H9 (cell line): Measurements from ENCODE around the gene MYBPC3. TPM values are rescaled to one million over a fixed set of nuclear protein-coding genes. Genes with fewer than 3 reads are reported as not detected.

Source experiments
- DNase-seq: peaks from one replicate; pipeline ENCODE4 v3.0.0-alpha.2; 2017
- H2AFZ ChIP-seq: one replicate; pipeline ENCODE4 v1.6.1; 2013; ENCODE audit warnings: mild to moderate bottlenecking, low read length, control low read depth, moderate library complexity
- H2AK5ac ChIP-seq: 2 replicates; pipeline ENCODE4 v1.6.1; 2013; ENCODE audit warnings: low read length, control low read depth, mixed read lengths; ENCODE audit not compliant: insufficient read length
- H2BK120ac ChIP-seq: one replicate; pipeline ENCODE4 v1.6.1; 2013; ENCODE audit warnings: low read depth, mild to moderate bottlenecking, low read length, control low read depth, inconsistent platforms; ENCODE audit not compliant: poor library complexity, severe bottlenecking
- H2BK12ac ChIP-seq: 2 replicates; pipeline ENCODE4 v1.6.1; 2013; ENCODE audit warnings: low read length, control low read depth, mixed read lengths, low read depth; ENCODE audit not compliant: insufficient read length
- H2BK15ac ChIP-seq: 2 replicates; pipeline ENCODE4 v1.6.1; 2013; ENCODE audit warnings: low read depth, low read length, control low read depth
- H2BK20ac ChIP-seq: one replicate; pipeline ENCODE4 v1.6.1; 2013; ENCODE audit warnings: low read depth, mild to moderate bottlenecking, low read length, control low read depth, inconsistent platforms; ENCODE audit not compliant: poor library complexity, severe bottlenecking
- H2BK5ac ChIP-seq: 2 replicates; pipeline ENCODE4 v1.6.1; 2013; ENCODE audit warnings: low read length, control low read depth, mixed read lengths; ENCODE audit not compliant: insufficient read length
- H3K14ac ChIP-seq: 2 replicates; pipeline ENCODE4 v1.6.1; 2013; ENCODE audit warnings: low read length, control low read depth; ENCODE audit not compliant: insufficient read depth
- H3K18ac ChIP-seq: 2 replicates; pipeline ENCODE4 v1.6.1; 2013; ENCODE audit warnings: low read depth, mild to moderate bottlenecking, mixed read lengths, low read length, control low read depth; ENCODE audit not compliant: insufficient read length
- H3K23ac ChIP-seq: 2 replicates; pipeline ENCODE4 v1.6.1; 2013; ENCODE audit warnings: low read length, control low read depth, mixed read lengths, low read depth; ENCODE audit not compliant: insufficient read length
- H3K23me2 ChIP-seq: 2 replicates; pipeline ENCODE4 v1.6.1; 2013; ENCODE audit warnings: low read depth, mild to moderate bottlenecking, mixed read lengths, low read length, control low read depth; ENCODE audit not compliant: insufficient read length, poor library complexity, severe bottlenecking
- H3K27ac ChIP-seq: 2 replicates; pipeline ENCODE4 v1.5.1; 2013; ENCODE audit warnings: low read length, control low read depth, mixed read lengths, low read depth; ENCODE audit not compliant: insufficient read length
- H3K27me3 ChIP-seq: 2 replicates; pipeline ENCODE4 v1.6.1; 2013; ENCODE audit warnings: low read length, control low read depth, inconsistent platforms; ENCODE audit not compliant: insufficient read depth
- H3K4ac ChIP-seq: 2 replicates; pipeline ENCODE4 v1.6.1; 2013; ENCODE audit warnings: low read depth, mild to moderate bottlenecking, control low read depth, inconsistent platforms, low read length, moderate library complexity
- H3K4me1 ChIP-seq: 2 replicates; pipeline ENCODE4 v1.6.1; 2013; ENCODE audit warnings: low read length, control low read depth, inconsistent platforms; ENCODE audit not compliant: insufficient read depth
- H3K4me2 ChIP-seq: 2 replicates; pipeline ENCODE4 v1.6.1; 2013; ENCODE audit warnings: low read length, control low read depth, mixed read lengths; ENCODE audit not compliant: insufficient read length, insufficient read depth
- H3K56ac ChIP-seq: 2 replicates; pipeline ENCODE4 v1.6.1; 2013; ENCODE audit warnings: low read depth, mild to moderate bottlenecking, mixed read lengths, low read length, control low read depth; ENCODE audit not compliant: insufficient read length
- H3K79me1 ChIP-seq: 2 replicates; pipeline ENCODE4 v1.6.1; 2013; ENCODE audit warnings: low read depth, mild to moderate bottlenecking, moderate library complexity, low read length, control low read depth, inconsistent platforms; ENCODE audit not compliant: insufficient read depth, poor library complexity, severe bottlenecking
- H3K79me2 ChIP-seq: 2 replicates; pipeline ENCODE4 v1.6.1; 2013; ENCODE audit warnings: low read length, control low read depth, inconsistent platforms; ENCODE audit not compliant: insufficient read depth
- H3K9ac ChIP-seq: 2 replicates; pipeline ENCODE4 v1.6.1; 2013; ENCODE audit warnings: low read length, control low read depth, mixed read lengths; ENCODE audit not compliant: insufficient read length; ENCODE audit errors: extremely low read depth
- H3K9me3 ChIP-seq: one replicate; pipeline ENCODE4 v1.6.1; 2013; ENCODE audit warnings: low read depth, low read length, inconsistent platforms; ENCODE audit not compliant: control insufficient read depth
- H3T11ph ChIP-seq: one replicate; pipeline ENCODE4 v1.6.1; 2013; ENCODE audit warnings: mild to moderate bottlenecking, low read length, control low read depth, inconsistent platforms
- H4K20me1 ChIP-seq: one replicate; pipeline ENCODE4 v1.6.1; 2013; ENCODE audit not compliant: control insufficient read depth, insufficient read length, insufficient read depth
- H4K5ac ChIP-seq: 2 replicates; pipeline ENCODE4 v1.6.1; 2013; ENCODE audit warnings: low read depth, mild to moderate bottlenecking, mixed read lengths, low read length, control low read depth; ENCODE audit not compliant: insufficient read length
- H4K8ac ChIP-seq: replicated peaks from 2 replicates; pipeline ENCODE4 v1.6.1; 2013; ENCODE audit warnings: low read length, control low read depth, mixed read lengths, low read depth; ENCODE audit not compliant: insufficient read length
- H4K91ac ChIP-seq: 2 replicates; pipeline ENCODE4 v1.6.1; 2013; ENCODE audit warnings: low read depth, mild to moderate bottlenecking, moderate library complexity, mixed read lengths, low read length, control low read depth; ENCODE audit not compliant: insufficient read length
- H3K27ac Mint-ChIP-seq, 3 experiments: 2 replicates in 2 of 3; 3 replicates in 1 of 3; pipeline ENCODE4 v1.8.0; 2020 to 2021; ENCODE audit warnings: mixed read lengths in 3 of 3, mild to moderate bottlenecking in 1 of 3, moderate library complexity in 1 of 3
- H3K27me3 Mint-ChIP-seq: 2 replicates; pipeline ENCODE4 v1.8.0; 2021; ENCODE audit warnings: low read depth, mild to moderate bottlenecking, moderate library complexity, mixed read lengths
- H3K36me3 Mint-ChIP-seq, 3 experiments: 2 replicates in 2 of 3; 3 replicates in 1 of 3; pipeline ENCODE4 v1.8.0; 2020 to 2021; ENCODE audit warnings: low read depth in 3 of 3, mixed read lengths in 3 of 3; ENCODE audit not compliant: insufficient read depth in 1 of 3
- H3K4me1 Mint-ChIP-seq, 2 experiments: 2 replicates each; pipeline ENCODE4 v1.8.0; 2020; ENCODE audit warnings: mixed read lengths in 2 of 2
- H3K4me3 Mint-ChIP-seq, 2 experiments: 2 replicates in 1 of 2; 3 replicates in 1 of 2; pipeline ENCODE4 v1.8.0; 2020 to 2021; ENCODE audit warnings: mild to moderate bottlenecking in 2 of 2, mixed read lengths in 2 of 2, moderate library complexity in 1 of 2
- H3K9me3 Mint-ChIP-seq, 2 experiments: 2 replicates in 1 of 2; 3 replicates in 1 of 2; pipeline ENCODE4 v1.8.0; 2020; ENCODE audit warnings: mild to moderate bottlenecking in 2 of 2, mixed read lengths in 2 of 2, moderate library complexity in 1 of 2
- CTCF ChIP-seq: fragments of 200-600 bp; sonication (generic); conservative IDR thresholded peaks from 3 replicates; pipeline ENCODE4 v1.8.0; 2021; ENCODE audit warnings: antibody characterized with exemption, mild to moderate bottlenecking
- WGBS: extraction: QIAGEN DNeasy Blood & Tissue Kit; methylation state at CpG from one replicate; pipeline ENCODE4 v1.1.7; 2013; ENCODE audit warnings: missing lambda C conversion rate, low lambda C conversion rate, mixed read lengths; ENCODE audit not compliant: insufficient read length; ENCODE audit errors: extremely low coverage; 5-methylcytosine and 5-hydroxymethylcytosine counted together
- total RNA-seq: library from RNA; stranded (reverse); gene quantifications from 2 replicates; pipeline ENCODE4 v1.2.1, GENCODE V29; 2021

Gene MYBPC3
- total RNA-seq, 1 experiment from 2014 or later: not detected

GRCh38 chr11:47302853-47303252, 49.6 kb downstream of the MYBPC3 start:
- Mint-ChIP-seq H3K27me3 (no peaks in the 10 kb centered on the region), H3K4me3 (no peak overlapping the region), H3K36me3 (peaks cover 49 to 68% (median 63%) of the 10 kb centered on the region in 3 experiments), H3K4me1 (peaks cover 0 to 2% of the 10 kb centered on the region in 2 experiments; a peak in 1 of 4 replicates), H3K27ac (no peak overlapping the region), H3K9me3 (peaks cover 10 to 21% of the 10 kb centered on the region in 2 experiments; a peak in 4 of 5 replicates)
- Histone ChIP-seq H3K27me3 (no peaks in the 10 kb centered on the region), H4K91ac (no peak overlapping the region), H2BK15ac (no peak overlapping the region), H3K23ac (no peak overlapping the region), H2AFZ (no peak overlapping the region), H3K27ac (no peak overlapping the region), H2BK5ac (no peak overlapping the region), H3K18ac (no peak overlapping the region), H2BK20ac (no peak overlapping the region), H3K4me1 (no peaks in the 10 kb centered on the region), H3K9ac (no peak overlapping the region), H3K79me1 (no peaks in the 10 kb centered on the region), H3K4ac (no peak overlapping the region), H3T11ph (no peak overlapping the region), H2AK5ac (no peak overlapping the region), H4K8ac (no peak overlapping the region), H3K14ac (no peak overlapping the region), H3K4me2 (no peak overlapping the region), H4K5ac (no peak overlapping the region), H2BK12ac (no peak overlapping the region), H4K20me1 (no peaks in the 10 kb centered on the region), H3K23me2 (no peaks in the 10 kb centered on the region), H3K56ac (no peak overlapping the region), H3K79me2 (no peaks in the 10 kb centered on the region), H3K9me3 (no peaks in the 10 kb centered on the region), H2BK120ac (no peak overlapping the region)
- DNase-seq: no peak
- no CpG with 5 or more reads among the region's 1 CpG for WGBS
- no peak for TF ChIP-seq CTCF
